SK-MEL-5 (cell line): ENCODE data around the gene HOXB7. TPM values are rescaled to one million over a fixed set of nuclear protein-coding genes. Genes with fewer than 3 reads are reported as not detected.
A peak's percentile ranks its signal among the peaks of the same experiment; 100 is the strongest.

Experiments
- DNase-seq: peaks from one replicate; pipeline ENCODE4 v3.0.0-alpha.2; 2016; ENCODE audit warnings: low read depth, low spot score
- in situ Hi-C: cut with HindIII; loops from 2 replicates; pipeline ENCODE4 v1.10.0; 2016; ENCODE audit warnings: low sequenced_read_pairs, high pct_unique_total_duplicates, low pct_unique_long_range_greater_than_20kb
- total RNA-seq: library from RNA; depleted of rRNA; stranded (reverse); fragments of >200 nt; shearing (Covaris generic); gene quantifications from 2 replicates; pipeline ENCODE4 v1.2.3, GENCODE V29; 2014

HOXB7 gene
- total RNA-seq, 1 experiment from 2014 or later: 12.1 TPM

DNA sequence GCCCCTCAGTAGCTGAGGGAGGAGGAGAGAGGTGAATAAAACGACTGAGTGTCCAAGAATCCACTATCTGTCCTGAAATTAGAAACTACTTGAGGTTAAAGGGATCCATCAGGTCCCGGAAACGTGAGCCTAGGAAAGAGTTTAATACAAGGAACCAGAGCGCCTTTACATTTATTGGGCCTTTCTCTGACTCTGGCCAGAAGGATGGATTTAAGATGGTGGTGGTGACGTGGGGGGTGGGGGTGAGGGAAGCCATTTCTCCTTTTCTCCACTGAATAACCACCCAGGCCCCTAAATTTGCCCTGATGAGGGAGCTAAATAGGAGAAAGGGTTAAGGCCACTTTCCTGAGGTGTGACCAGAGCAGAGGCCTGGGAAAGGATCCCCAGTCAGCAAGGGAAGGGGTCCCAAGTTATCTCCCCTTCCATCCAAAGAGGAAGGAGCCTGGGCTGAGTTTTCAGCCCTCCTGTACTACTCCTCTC lies 16.3 kb upstream of the HOXB7 start:
- DNase-seq: no peak
- in situ Hi-C loops: no loop called here

DNA sequence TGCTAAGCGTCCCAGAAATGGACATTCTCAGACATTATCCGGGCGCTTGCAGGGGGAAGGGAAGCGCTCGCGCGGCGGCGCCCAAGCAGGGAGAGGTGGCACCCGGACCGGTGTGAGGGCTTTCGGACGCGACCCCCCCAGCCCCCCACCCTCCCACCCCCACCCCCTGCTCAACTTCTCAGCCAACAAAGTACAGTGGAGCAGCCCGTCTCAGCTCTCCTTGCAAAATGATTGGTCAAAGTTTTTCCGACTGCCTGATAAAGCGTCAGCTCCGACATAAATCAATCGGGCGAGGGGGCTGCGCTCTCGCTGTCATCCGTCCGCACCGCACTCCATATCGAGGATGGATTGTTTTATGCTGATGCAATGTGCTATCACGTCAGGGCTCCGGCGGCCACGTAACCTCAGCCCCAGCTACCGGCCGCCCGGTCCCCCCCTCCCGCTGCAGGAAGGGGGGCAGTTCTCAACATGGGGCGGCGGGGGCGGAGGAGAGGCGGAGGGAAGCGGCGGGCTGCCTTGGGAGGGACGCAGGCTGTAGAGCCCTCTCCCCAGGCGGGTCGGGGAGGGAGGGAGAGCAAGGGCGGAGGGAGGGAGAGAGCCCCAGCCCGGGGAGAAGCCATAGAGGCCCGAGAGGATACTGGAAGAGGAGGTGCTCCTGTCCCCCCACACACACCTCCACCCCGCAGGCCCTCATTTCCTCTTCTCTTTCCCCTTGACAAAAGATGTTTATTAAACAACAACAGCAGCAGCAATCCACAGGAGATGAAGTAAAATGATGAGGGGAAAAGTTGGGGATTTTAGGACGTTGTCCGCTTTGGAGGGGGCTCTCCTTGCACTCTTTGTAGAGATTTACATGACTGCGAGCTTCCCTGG lies 15.7 kb upstream of the HOXB7 start, which contains the start of gene HOXB9:
TSS of gene HOXB9 (minus strand) at position 114 of the 873 bp plus-strand sequence. CDS start at position 25, 89 bp downstream.
- in situ Hi-C loops: no loop called here
- peak; percentile 40 for DNase-seq

DNA sequence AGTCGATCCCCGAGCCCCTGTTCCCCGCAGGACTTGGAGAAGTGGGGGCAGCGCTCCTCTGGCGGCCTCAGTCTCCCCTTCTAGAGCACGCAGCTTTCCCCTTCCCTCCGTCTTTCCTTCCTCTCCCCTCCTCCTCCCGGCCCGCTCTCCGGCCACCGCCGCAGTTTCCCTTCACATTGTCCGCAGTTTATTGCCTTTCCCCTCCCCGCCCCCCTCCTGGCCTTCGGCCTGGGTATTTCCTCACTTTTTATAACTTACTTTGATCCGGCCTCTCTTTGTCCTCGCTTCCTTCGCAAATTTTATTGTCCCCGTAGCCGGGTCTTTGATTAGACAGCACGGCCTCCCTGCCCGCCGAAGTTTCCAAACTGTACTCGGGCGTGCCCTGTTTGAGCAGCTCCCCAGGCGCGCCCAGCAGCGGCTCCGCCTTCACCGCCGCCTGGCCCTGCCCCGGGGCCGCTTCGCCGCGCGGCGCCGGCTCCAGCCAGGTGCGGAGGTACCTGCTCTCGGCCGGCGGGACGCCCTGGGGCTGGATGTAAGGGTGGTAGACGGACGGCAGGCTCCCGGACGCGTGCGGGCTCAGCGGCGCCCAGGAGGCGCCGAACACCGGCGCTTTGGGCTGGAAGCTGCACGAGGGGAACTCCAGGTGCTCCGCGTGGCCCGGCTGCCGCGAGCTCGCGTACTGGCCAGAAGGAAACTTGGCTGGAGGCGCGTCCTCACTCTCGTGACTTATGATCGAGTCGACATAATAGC lies 14.9 kb upstream of the HOXB7 start:
- in situ Hi-C loops: no loop called here
- DNase-seq: peak; percentile 25

DNA sequence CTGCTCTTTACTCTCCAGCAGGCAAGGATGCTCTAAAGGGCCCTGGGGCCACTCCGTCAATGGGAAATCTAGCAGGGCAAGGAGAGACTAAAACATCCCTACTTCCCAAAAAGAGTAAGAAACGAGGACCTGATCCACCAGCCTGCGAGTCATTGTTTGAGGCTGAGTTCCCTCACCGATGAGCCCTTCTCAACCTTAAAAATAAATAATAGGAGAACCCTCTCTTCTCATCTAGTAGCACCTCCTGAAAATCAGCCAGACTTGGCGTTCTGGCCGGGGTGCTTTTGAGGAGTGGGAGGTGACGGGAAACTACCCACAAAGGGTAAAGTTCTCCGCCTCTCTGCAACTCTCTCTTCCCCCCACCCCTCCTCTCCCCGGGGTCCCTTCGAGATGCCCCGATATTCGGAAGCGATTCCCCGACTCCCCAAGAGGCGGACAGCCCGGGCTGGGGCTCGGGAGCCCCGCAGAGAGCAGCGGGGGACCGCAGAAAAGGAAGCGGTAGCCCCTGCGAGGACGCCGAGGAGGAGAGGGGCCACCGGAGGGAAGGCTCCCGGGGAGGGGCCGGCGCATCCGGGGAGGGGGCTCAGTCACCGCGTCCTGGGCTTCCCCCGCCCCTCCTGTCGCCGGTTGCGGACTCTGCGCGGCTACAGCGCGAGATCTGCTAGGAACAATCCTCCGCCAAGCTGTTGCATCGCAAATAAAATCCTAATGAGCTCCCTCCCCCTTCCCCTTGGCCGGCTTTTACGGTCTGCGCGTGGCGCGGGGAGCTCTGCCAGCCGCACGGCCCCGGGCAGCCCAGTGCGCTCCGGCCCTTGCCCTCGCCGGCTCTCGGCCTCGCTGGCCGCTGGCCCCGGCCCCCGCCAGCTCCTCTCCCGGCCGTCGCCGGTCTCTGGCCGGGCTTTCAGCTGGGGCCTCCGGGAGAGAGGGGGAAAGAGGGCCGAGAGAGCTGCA lies 14.0 kb upstream of the HOXB7 start:
- DNase-seq: no peak
- in situ Hi-C loops: no loop called here

DNA sequence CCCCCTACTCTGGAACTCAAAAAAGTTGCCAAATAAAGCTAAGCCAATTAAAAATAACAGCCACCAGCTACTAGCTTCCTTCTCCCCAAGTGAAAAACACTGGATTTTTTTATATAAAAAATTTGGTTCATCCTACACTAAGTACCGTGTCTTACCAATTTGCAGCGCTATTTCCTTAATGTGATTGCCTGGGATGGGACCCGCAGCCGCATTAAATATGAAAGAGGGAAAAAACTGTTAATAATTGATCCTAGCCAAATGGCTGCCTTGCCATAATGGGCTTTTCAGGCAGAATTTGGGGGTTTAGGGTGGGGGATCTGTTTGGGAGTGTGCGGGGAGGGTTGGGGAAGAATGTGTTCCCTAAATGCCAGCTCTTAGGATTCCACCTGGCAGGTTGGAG lies 13.3 kb upstream of the HOXB7 start:
- in situ Hi-C loops: no loop called here
- DNase-seq: no peak

DNA sequence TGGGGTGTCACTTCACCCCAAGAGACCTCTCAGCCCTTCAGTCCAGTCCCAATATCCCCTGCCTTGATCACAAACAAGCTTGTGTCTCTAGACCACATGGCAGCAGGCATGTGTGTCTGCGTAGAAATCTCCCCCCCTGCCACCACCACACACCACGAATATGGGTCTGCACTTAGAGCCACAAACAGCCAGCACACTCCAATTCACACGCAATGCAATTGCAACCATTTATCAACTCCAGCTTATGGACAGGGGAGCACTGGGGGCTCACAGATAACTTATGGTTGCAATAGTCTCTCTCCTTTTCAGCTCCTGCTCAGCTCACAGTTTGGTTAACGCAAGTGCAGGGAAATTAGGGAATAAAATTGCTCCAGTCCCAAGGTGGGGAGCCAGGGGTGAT lies 12.8 kb upstream of the HOXB7 start:
- in situ Hi-C loops: no loop called here
- DNase-seq: no peak

DNA sequence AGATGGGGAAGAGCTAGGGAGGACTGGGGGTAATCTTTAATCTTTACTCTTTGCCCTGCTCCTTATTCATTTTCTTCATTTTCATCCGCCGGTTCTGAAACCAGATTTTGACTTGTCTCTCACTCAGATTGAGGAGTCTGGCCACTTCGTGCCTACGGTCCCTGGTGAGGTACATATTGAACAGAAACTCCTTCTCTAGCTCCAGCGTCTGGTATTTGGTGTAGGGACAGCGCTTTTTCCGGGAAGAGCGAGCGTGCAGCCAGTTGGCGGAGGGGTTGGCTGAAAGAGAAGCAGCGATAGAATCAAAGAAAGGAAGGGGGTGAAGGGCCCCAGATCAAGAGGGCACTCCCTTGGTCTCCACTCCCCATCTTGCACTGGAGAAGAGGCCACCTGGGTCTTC lies 12.0 kb upstream of the HOXB7 start:
- no peak for DNase-seq
- in situ Hi-C loops: no loop called here

DNA sequence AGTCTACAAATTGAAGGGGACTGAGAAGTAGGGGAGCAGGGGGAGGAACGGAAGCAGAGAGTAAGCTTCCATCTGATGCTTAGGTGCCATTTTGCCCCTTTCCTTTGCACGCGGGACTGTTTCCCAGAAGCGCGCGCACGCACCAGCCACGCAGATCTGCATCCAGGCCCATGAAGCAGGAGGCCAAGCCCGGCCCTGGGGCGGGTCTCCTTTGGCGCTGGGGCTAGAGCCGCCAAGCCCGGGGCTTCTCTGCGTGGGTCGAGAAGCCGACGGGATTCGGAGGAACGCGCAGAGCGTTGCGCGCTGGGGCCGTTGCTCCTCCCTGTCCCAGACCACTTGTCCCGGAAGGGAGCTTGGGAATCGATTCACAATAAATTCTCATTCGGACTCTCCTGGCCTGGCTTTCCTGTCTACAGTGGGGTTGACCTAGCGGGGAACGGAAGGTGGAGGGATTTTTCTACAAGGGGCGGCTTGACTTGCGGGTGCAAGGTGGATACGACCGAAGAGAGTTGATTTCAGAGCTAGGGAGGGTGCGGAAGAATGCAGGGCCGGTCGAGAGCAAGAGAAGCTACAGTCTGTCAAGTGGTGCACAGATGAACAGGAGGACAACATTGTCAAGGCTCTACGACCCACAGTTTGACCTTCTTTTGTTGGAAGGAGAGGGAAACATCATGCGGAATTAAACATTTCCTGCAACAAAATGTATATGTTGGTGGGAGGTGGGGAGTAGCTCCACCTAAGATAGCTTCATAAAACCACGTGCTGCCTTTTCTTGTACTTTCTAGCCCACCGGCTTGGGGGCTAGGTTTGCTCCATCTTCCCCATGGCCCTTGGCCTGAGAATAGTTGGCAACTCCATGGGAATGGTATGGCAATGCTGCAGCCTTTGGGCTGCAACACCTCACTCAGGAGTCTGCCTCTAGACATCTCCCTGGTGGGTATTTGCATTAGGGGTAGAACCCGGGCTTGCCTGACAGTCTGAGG lies 10.9 kb upstream of the HOXB7 start:
- in situ Hi-C loops: no loop called here
- no peak for DNase-seq

DNA sequence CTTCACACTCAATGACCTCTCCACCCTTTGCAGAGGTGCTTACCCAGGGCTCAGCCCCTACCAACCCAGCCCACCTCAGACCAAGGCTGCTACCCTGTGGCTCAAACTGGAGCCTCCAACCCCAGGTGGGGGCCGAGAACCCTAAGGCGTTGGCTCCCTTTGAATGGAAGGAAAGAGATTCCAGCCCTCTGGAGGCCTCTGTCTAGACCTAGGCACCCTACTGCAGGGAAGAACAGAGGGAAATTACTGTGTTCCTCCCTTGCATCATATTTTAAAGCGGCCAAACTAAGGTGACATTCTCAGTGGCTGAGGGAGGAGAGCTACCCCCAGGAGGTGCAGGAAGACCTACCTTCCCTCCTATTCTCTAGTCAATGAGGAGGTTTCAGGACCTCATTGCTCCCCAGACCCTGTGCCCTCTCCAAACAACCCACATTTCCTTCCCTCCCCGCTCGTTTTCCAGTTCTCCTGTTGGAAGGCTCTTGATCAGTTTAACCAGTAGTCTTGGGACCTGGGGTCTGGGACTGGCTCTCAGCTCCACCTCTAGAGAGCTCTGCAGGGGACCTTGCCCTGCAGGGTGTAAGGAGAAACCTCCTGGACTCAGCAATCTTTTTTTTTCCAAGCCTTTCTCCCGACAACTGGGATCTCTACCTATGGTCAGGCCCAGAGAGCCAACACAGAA lies 9.8 kb upstream of the HOXB7 start:
- no peak for DNase-seq
- in situ Hi-C loops: no loop called here

DNA sequence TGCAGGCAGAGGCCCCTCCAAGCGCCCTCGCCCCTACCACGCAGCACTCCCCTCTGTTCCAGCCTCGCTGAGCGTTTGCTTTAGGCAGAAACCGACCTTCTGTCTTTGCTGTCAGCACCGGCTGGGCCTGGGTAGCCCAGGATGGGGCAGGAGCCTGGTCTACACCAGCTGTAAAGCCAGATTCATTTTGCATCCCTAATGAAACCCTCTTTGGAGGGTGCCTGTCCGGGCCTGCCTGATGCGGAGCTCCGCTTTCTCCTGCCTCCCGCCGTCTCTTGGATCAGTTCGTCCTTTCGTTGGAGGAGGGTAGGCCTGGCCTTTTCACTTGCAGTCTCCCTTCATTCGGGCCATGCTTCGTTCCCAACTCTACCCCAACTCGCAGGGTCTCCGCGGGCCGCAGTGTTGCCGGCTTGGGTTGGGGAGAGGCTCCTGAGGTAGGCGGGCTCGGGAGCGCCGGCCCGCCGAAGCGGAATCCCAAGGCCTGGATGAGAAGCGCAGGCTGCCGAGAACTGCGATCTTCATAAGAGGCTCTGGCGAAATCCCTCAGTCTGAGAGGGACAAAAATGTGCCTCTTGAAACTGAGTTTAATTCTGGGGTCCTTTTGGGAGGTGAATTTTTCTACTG lies 9.1 kb upstream of the HOXB7 start:
- DNase-seq: no peak
- in situ Hi-C loops: no loop called here

DNA sequence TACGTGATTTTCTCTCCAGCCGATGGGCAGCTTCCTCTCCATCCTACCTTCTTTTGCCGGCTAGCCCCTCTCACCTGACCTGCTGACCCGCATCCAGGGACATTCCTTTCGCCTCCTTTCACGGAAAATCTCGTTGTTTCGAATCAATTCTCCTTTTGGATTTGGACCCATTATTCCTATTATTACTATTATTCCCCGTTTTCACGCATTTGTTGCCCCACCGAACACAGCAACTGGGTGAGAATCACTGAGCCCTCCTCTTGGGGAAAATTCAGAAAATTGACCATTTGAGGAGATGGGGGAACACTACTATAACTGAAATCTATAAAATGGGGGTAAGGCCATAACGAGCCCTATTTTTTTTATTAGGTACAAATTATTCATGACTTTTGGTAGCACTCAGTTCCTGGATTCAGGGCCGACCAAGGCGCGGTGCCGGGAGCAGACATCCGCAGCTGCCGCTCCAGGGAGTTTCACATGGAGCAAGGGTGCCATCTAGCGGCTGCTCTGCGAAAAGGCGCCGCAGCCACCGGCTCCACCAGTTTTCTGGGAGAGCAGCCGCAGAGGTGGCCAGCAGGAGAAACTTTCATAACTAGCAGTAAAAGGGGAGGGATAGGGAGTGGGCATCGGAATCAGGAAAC lies 7.6 kb upstream of the HOXB7 start:
- DNase-seq: peak; percentile 85
- in situ Hi-C loops: no loop called here

DNA sequence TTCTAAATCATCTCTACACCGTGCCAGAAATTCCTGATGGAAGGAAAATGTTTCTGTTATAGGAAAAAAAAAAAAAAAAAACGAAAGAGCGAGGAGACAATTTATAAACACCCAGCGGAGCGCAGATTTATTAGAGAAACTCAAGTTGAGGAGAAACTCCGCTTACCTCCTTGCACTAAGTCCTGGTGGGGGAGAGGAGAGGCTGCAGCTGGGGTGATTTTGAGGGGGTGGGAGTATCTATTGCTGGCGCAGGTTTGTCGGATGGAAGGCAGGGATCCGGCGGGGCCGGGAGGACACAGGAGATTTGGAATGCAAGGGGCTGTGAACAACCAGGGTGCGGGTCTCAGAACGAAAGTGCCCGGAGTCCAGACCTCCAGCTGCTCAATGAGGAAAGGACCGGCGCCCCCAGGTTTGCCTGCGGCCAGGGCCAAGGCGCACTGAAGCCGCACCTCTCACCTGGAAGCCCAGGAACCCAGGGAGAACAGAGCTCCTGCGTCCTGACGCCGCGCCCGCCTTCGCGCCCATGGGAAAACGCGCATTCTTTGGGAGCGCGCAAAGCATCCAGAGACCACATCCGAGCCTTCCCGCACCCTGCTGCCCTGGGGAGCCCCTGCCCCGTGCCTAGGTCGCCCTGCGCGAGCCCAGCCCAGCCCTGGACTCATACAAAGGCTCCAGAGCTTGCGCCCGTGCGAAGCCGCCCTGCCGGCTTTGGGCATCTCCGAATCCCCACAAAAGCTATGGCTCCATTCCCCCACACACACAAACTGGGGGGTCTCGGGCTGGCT lies 6.8 kb upstream of the HOXB7 start:
- in situ Hi-C loops: no loop called here
- no peak for DNase-seq

DNA sequence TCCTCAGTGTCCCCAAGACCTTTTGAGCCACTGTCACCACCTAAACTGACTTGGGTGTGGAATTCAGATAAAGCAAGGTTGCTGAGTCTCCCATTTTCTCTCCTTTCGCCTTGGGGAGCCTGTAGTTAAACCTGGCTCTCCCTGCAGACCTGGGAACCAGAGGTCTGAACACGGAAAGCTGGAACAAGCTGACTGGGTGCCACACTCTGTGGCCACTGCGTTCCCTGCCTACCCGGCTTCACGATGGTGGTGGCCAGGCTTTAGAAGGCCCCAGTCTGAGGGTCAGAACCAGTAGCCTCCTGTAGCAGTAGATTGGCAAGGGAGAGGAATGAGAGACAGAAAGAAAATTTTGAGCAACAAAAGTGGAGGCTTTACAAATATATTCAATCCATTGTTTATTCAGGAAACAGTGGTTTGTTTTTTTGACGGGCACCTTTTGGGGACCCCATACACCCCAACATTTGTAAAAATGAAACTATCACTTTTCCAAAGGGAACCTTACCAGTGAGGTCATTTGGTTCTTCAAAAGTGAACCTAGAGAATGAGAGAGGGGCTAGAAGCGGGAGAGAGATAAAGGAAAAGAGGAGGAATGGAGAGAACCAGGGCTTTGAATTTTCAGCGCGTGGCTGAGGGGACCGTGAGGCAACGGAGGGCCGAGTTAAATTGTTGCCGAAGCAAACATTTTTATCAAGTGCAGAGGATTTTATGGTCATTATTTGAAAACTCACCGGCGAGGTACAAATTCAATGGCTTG lies 6.1 kb upstream of the HOXB7 start:
- in situ Hi-C loops: no loop called here
- DNase-seq: no peak
